Mesendoderm (in vitro differentiated cells): Measurements from ENCODE around the gene GBF1.
A peak's percentile ranks its signal among the peaks of the same experiment; 100 is the strongest.

Experiments
- DNase-seq: peaks from one replicate; pipeline ENCODE4 v3.0.0; 2013
- H2AK5ac ChIP-seq: 2 replicates; pipeline ENCODE4 v1.6.1; 2013; ENCODE audit warnings: low read length, inconsistent platforms
- H2BK120ac ChIP-seq: 2 replicates; pipeline ENCODE4 v1.6.1; 2013; ENCODE audit warnings: low read depth, mild to moderate bottlenecking, low read length, moderate library complexity, mixed read lengths
- H2BK15ac ChIP-seq: replicated peaks from 2 replicates; pipeline ENCODE4 v1.6.1; 2013; ENCODE audit warnings: low read depth, mild to moderate bottlenecking, moderate library complexity
- H2BK5ac ChIP-seq: 2 replicates; pipeline ENCODE4 v1.6.1; 2013; ENCODE audit warnings: low read length, inconsistent platforms
- H3K18ac ChIP-seq: 2 replicates; pipeline ENCODE4 v1.6.1; 2013; ENCODE audit warnings: mild to moderate bottlenecking, low read length, mixed read lengths
- H3K23ac ChIP-seq: one replicate; pipeline ENCODE4 v1.6.1; 2013; ENCODE audit warnings: low read length
- H3K27ac ChIP-seq: 2 replicates; pipeline ENCODE4 v1.5.1; 2013; ENCODE audit warnings: low read depth, mild to moderate bottlenecking, inconsistent platforms, low read length, moderate library complexity
- H3K27me3 ChIP-seq: 2 replicates; pipeline ENCODE4 v1.6.1; 2013; ENCODE audit warnings: low read length, control low read depth, mild to moderate bottlenecking, inconsistent platforms; ENCODE audit not compliant: insufficient read depth, poor library complexity
- H3K36me3 ChIP-seq: 2 replicates; pipeline ENCODE4 v1.6.1; 2013; ENCODE audit warnings: low read length, inconsistent platforms; ENCODE audit not compliant: control insufficient read depth, insufficient read depth
- H3K4ac ChIP-seq: one replicate; pipeline ENCODE4 v1.6.1; 2013; ENCODE audit warnings: low read depth, mild to moderate bottlenecking, low read length, moderate library complexity
- H3K4me1 ChIP-seq: 2 replicates; pipeline ENCODE4 v1.6.1; 2013; ENCODE audit warnings: low read depth, low read length, inconsistent platforms; ENCODE audit not compliant: control insufficient read depth
- H3K4me2 ChIP-seq: 2 replicates; pipeline ENCODE4 v1.6.1; 2013; ENCODE audit warnings: low read length
- H3K4me3 ChIP-seq: 2 replicates; pipeline ENCODE4 v1.5.1; 2013; ENCODE audit warnings: mild to moderate bottlenecking, low read length
- H3K56ac ChIP-seq: one replicate; pipeline ENCODE4 v1.6.1; 2013; ENCODE audit warnings: low read length
- H3K79me1 ChIP-seq: 2 replicates; pipeline ENCODE4 v1.6.1; 2013; ENCODE audit warnings: low read length, inconsistent platforms
- H3K79me2 ChIP-seq: 2 replicates; pipeline ENCODE4 v1.6.1; 2013; ENCODE audit warnings: mild to moderate bottlenecking, low read length; ENCODE audit not compliant: control insufficient read depth, insufficient read depth
- H3K9ac ChIP-seq: 2 replicates; pipeline ENCODE4 v1.6.1; 2013; ENCODE audit warnings: low read length, inconsistent platforms
- H4K5ac ChIP-seq: one replicate; pipeline ENCODE4 v1.6.1; 2013; ENCODE audit warnings: low read length
- H4K8ac ChIP-seq: one replicate; pipeline ENCODE4 v1.6.1; 2013; ENCODE audit warnings: low read depth, mild to moderate bottlenecking, control low read depth, low read length, moderate library complexity
- WGBS: extraction: QIAGEN DNeasy Blood & Tissue Kit; methylation state at CpG from one replicate; pipeline ENCODE4 v1.1.7; 2013; ENCODE audit warnings: low lambda C conversion rate, missing lambda C conversion rate; ENCODE audit not compliant: insufficient coverage; ENCODE audit errors: extremely low coverage; 5-methylcytosine and 5-hydroxymethylcytosine counted together

GBF1 gene

GRCh38 chr10:102389894-102390293 lies 144.6 kb downstream of the GBF1 start:
- H2BK5ac ChIP-seq, result no peak overlapping the region
- no peak overlapping the region for H3K56ac ChIP-seq
- no peak overlapping the region for H3K4me3 ChIP-seq
- no peak for DNase-seq
- no peak overlapping the region for H3K27ac ChIP-seq
- H3K79me1 ChIP-seq, result no peaks in the 10 kb centered on the region
- no peak overlapping the region for H3K9ac ChIP-seq
- no peak overlapping the region for H2BK120ac ChIP-seq
- no peak overlapping the region for H4K8ac ChIP-seq
- H3K23ac ChIP-seq, result no peak overlapping the region
- H3K36me3 ChIP-seq, result no peaks in the 10 kb centered on the region
- H3K4me1 ChIP-seq, result peaks cover 3% of the 10 kb centered on the region
- no CpG with 5 or more reads among the region's 3 CpGs for WGBS
- H4K5ac ChIP-seq, result no peak overlapping the region
- no peak overlapping the region for H2AK5ac ChIP-seq
- no peak overlapping the region for H3K18ac ChIP-seq
- H2BK15ac ChIP-seq, result no peak overlapping the region
- no peaks in the 10 kb centered on the region for H3K27me3 ChIP-seq
- no peaks in the 10 kb centered on the region for H3K79me2 ChIP-seq
- no peak overlapping the region for H3K4ac ChIP-seq
- H3K4me2 ChIP-seq, result no peak overlapping the region

DNA sequence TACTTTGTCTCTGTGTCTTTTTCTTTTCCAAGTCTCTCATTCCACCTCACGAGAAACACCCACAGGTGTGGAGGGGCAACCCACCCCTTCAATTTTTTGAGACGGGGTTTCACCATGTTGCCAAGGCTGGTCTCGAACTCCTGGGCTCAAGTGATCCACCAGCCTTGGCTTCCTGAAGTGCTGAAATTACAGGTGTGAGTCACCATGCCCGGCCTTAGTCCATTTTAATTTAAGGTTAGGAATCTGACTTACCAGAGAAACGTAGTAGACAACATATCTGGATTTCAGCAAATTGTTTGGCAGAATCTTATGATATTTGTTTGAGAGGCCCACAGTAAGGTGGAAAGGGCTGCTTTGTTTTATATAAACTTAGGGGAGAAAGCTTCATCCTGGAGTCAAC lies 147.0 kb downstream of the GBF1 start:
- no peak overlapping the region for H2BK120ac ChIP-seq
- no CpG with 5 or more reads among the region's 5 CpGs for WGBS

DNA sequence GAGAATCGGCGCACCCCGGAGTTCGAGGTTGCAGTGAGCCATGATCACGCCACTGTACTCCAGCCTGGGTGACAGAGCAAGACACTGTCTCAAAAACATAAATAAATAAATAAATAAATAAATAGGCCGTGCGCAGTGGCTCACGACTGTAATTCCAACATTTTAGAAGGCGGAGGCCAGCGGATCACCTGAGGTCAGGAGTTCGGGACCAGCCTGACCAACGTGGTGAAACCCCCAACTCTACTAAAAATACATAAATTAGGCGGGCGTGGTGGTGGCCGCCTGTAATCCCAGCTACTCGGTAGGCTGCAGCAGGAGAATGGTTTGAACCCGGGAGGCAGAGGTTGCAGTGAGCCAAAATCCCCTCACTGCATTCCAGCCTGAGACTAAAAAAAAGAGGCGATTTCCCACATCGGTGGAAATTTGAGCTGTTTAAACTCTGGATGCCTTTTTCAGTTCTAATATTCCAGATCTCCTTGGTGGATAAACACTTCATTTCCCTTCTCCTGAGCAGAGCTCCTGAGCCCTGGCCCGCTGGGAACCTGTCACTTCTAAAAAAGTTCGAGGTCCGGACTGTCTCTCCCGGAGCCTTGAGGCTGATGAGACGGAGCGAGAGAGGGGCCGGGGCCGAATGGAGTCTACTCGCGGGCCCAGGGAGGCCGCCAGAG lies 148.2 kb downstream of the GBF1 start:
- DNase-seq, result no peak
- Histone ChIP-seq H4K5ac (no peak overlapping the region), H3K36me3 (no peaks in the 10 kb centered on the region), H2BK5ac (no peak overlapping the region), H3K9ac (peak overlapping the region; percentile 48), H3K23ac (no peak overlapping the region), H3K4me3 (no peak overlapping the region), H3K79me1 (no peaks in the 10 kb centered on the region), H2BK120ac (no peak overlapping the region), H3K79me2 (no peaks in the 10 kb centered on the region), H4K8ac (no peak overlapping the region), H2BK15ac (no peak overlapping the region), H3K4ac (no peak overlapping the region), H3K27me3 (no peaks in the 10 kb centered on the region), H3K18ac (no peak overlapping the region), H3K4me1 (peaks cover 8% of the 10 kb centered on the region), H3K56ac (no peak overlapping the region), H2AK5ac (no peak overlapping the region), H3K27ac (no peak overlapping the region), H3K4me2 (peak overlapping the region; percentile 14)
- WGBS, result no CpG with 5 or more reads among the region's 30 CpGs

More for the DNA sequence above, 147.0 kb downstream of the GBF1 start:
- Histone ChIP-seq H2BK15ac (no peak overlapping the region), H3K36me3 (no peaks in the 10 kb centered on the region), H3K56ac (no peak overlapping the region), H4K8ac (no peak overlapping the region), H2AK5ac (no peak overlapping the region), H3K4me2 (no peak overlapping the region), H3K27me3 (no peaks in the 10 kb centered on the region), H3K4me1 (peaks cover 8% of the 10 kb centered on the region), H2BK5ac (no peak overlapping the region), H3K18ac (no peak overlapping the region), H3K79me1 (no peaks in the 10 kb centered on the region), H3K23ac (no peak overlapping the region), H3K9ac (no peak overlapping the region), H3K27ac (no peak overlapping the region), H4K5ac (no peak overlapping the region), H3K79me2 (no peaks in the 10 kb centered on the region), H3K4ac (no peak overlapping the region), H3K4me3 (no peak overlapping the region)
- DNase-seq, result no peak

GRCh38 chr10:102394079-102394800 lies 148.9 kb downstream of the GBF1 start:
- Histone ChIP-seq H3K18ac (no peak overlapping the region), H4K8ac (no peak overlapping the region), H3K79me2 (no peaks in the 10 kb centered on the region), H3K4me1 (peaks cover 8% of the 10 kb centered on the region), H2BK5ac (no peak overlapping the region), H3K36me3 (no peaks in the 10 kb centered on the region), H3K27ac (no peak overlapping the region), H3K4me3 (peak overlapping the region; percentile 49), H4K5ac (no peak overlapping the region), H3K9ac (peak overlapping the region; percentile 55), H3K23ac (no peak overlapping the region), H3K79me1 (no peaks in the 10 kb centered on the region), H3K4me2 (peak overlapping the region; percentile 94), H2BK15ac (no peak overlapping the region), H3K4ac (no peak overlapping the region), H2BK120ac (no peak overlapping the region), H3K56ac (peak overlapping the region; percentile 76), H3K27me3 (no peaks in the 10 kb centered on the region), H2AK5ac (no peak overlapping the region)
- WGBS, result no CpG with 5 or more reads among the region's 71 CpGs
- DNase-seq, result peak; percentile 92

DNA sequence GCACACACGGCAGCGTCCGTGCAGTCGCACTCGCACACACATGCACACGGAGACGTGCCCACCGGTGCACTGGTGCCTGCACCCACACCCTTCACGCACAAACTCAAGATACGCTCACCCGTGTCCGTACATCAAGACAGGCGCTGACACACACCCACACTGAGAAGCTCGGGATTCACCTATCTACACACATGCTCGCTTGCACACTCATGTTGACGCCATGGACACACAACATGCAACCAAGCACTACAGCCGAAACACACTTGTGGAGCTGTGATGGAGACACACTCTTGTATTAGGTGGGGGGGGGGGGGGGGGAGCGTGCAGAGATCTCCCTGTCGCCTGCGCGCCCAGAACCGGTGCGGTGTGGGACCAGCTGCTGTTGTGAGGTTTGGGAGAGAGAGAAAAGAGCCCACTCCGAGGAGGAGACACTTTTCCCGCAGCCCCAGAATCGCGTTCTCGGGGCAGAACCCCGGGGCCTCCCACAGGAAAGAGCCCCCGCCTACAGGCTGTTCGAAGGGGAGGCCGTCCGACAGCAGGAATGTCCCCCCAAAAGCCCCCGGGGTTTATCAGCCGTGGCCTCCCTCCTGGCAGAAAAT lies 149.6 kb downstream of the GBF1 start:
- Histone ChIP-seq H3K79me1 (no peaks in the 10 kb centered on the region), H2AK5ac (no peak overlapping the region), H2BK15ac (no peak overlapping the region), H3K36me3 (no peaks in the 10 kb centered on the region), H4K5ac (no peak overlapping the region), H3K9ac (peak overlapping the region; percentile 55), H3K18ac (peak overlapping the region; percentile 20), H2BK5ac (no peak overlapping the region), H4K8ac (no peak overlapping the region), H3K4me2 (peak overlapping the region; percentile 94), H3K4me1 (peaks cover 10% of the 10 kb centered on the region), H3K79me2 (no peaks in the 10 kb centered on the region), H3K27ac (no peak overlapping the region), H3K4me3 (peak overlapping the region; percentile 26), H2BK120ac (no peak overlapping the region), H3K4ac (no peak overlapping the region), H3K56ac (peak overlapping the region; percentile 76), H3K23ac (no peak overlapping the region), H3K27me3 (no peaks in the 10 kb centered on the region)
- no CpG with 5 or more reads among the region's 35 CpGs for whole genome bisulfite sequencing
- peak; percentile 46 for DNase-seq
